H1 (cell line): ENCODE data around the gene ASMT. TPM values are rescaled to one million over a fixed set of nuclear protein-coding genes. Genes with fewer than 3 reads are reported as not detected.

ENCODE experiments used
- CTCF ChIA-PET: fragments of 300-600 bp; sonication (Branson Sonifier 250); formaldehyde crosslinking; loops from one replicate; lab custom pipeline; 2021; ENCODE audit not compliant: partially characterized antibody; lab: Charles Lee
- POLR2A ChIA-PET: fragments of 300-600 bp; sonication (Branson Sonifier 250); formaldehyde crosslinking; loops from one replicate; lab custom pipeline; 2021; ENCODE audit warnings: inconsistent platforms; ENCODE audit not compliant: partially characterized antibody; lab: Charles Lee
- DNase-seq, 2 experiments: peaks; one replicate each; pipeline versions ENCODE4 v3.0.0 to v3.0.0-alpha.2; 2010 to 2022; ENCODE audit warnings: low spot score in 2 of 2, low read depth in 1 of 2, mixed read lengths in 1 of 2
- FAIRE-seq: peaks from 2 replicates; lab custom pipeline; 2011; peaks lifted over from hg19 to GRCh38; lab: Jason Lieb, UNC
- H2AFZ ChIP-seq: 2 replicates; pipeline ENCODE4 v1.8.1; 2012; ENCODE audit warnings: low read length, inconsistent platforms
- H2AK5ac ChIP-seq: 2 replicates; pipeline ENCODE4 v1.6.1; 2013; ENCODE audit warnings: low read depth, low read length
- H2BK120ac ChIP-seq: replicated peaks from 2 replicates; pipeline ENCODE3; 2013; ENCODE audit warnings: low read depth, low read length, inconsistent platforms
- H2BK12ac ChIP-seq: 2 replicates; pipeline ENCODE4 v1.6.1; 2013; ENCODE audit warnings: low read depth, low read length
- H2BK15ac ChIP-seq: 2 replicates; pipeline ENCODE4 v1.6.1; 2013; ENCODE audit warnings: low read length
- H2BK20ac ChIP-seq: 2 replicates; pipeline ENCODE4 v1.6.1; 2013; ENCODE audit warnings: low read length
- H2BK5ac ChIP-seq: 2 replicates; pipeline ENCODE4 v1.6.1; 2013; ENCODE audit warnings: low read depth, low read length
- H3K14ac ChIP-seq: 2 replicates; pipeline ENCODE4 v1.6.1; 2013; ENCODE audit warnings: inconsistent platforms; ENCODE audit not compliant: insufficient read length
- H3K18ac ChIP-seq: 2 replicates; pipeline ENCODE4 v1.6.1; 2013; ENCODE audit warnings: low read length; ENCODE audit errors: extremely low read depth
- H3K23ac ChIP-seq: 2 replicates; pipeline ENCODE4 v1.6.1; 2013; ENCODE audit warnings: inconsistent platforms; ENCODE audit not compliant: insufficient read length
- H3K23me2 ChIP-seq: 2 replicates; pipeline ENCODE4 v1.6.1; 2013; ENCODE audit warnings: low read depth, low read length
- H3K27ac ChIP-seq: 2 replicates; pipeline ENCODE4 v1.6.1; 2011; ENCODE audit warnings: low read depth, low read length, inconsistent platforms
- H3K27me3 ChIP-seq, 4 experiments: replicated peaks in 1 of 4; 1 replicate in 1 of 4; 2 replicates in 3 of 4; pipeline versions ENCODE4 v1.6.1 to v1.8.1; 2011 to 2013; ENCODE audit warnings: low read length in 3 of 4, mild to moderate bottlenecking in 3 of 4, inconsistent platforms in 2 of 4, mixed read lengths in 2 of 4, moderate library complexity in 1 of 4; ENCODE audit not compliant: control insufficient read depth in 3 of 4, insufficient read depth in 3 of 4; ENCODE audit errors: extremely low read depth in 1 of 4
- H3K36me3 ChIP-seq, 4 experiments: 2 replicates each; pipeline versions ENCODE4 v1.6.1 to v1.8.1; 2011 to 2013; ENCODE audit warnings: mild to moderate bottlenecking in 4 of 4, low read length in 3 of 4, moderate library complexity in 2 of 4, control low read depth in 1 of 4, inconsistent platforms in 1 of 4; ENCODE audit not compliant: insufficient read depth in 4 of 4, control insufficient read depth in 2 of 4
- H3K4ac ChIP-seq: replicated peaks from 2 replicates; pipeline ENCODE3; 2013; ENCODE audit warnings: low read length, low read depth, mixed read lengths, inconsistent platforms; ENCODE audit not compliant: insufficient read length
- H3K4me1 ChIP-seq, 4 experiments: replicated peaks in 1 of 4; 1 replicate in 1 of 4; 2 replicates in 3 of 4; pipeline versions ENCODE4 v1.6.1 to v1.8.1; 2011 to 2013; ENCODE audit warnings: low read length in 3 of 4, inconsistent platforms in 2 of 4, mixed read lengths in 1 of 4; ENCODE audit not compliant: insufficient read depth in 4 of 4, control insufficient read depth in 3 of 4
- H3K4me2 ChIP-seq, 2 experiments: 2 replicates each; pipeline versions ENCODE4 v1.6.1 to v1.8.1; 2011 to 2013; ENCODE audit warnings: low read depth in 2 of 2, low read length in 2 of 2, control low read depth in 1 of 2, inconsistent platforms in 1 of 2, mild to moderate bottlenecking in 1 of 2; ENCODE audit not compliant: insufficient read depth in 1 of 2
- H3K4me3 ChIP-seq, 4 experiments: fragments of 200-600, 300-600 bp in 1 of 4; sonication (generic), shearing (Covaris generic), sonication (Bioruptor Twin) in 1 of 4; 2 replicates each; pipeline versions ENCODE4 v1.5.1 to v1.8.1; 2011 to 2016; ENCODE audit warnings: low read length in 4 of 4, low read depth in 3 of 4, control low read depth in 2 of 4, inconsistent platforms in 2 of 4, mild to moderate bottlenecking in 2 of 4, mixed read lengths in 1 of 4, moderate library complexity in 1 of 4; ENCODE audit not compliant: insufficient read depth in 2 of 4; ENCODE audit errors: extremely low read depth in 1 of 4
- H3K56ac ChIP-seq: replicated peaks from 2 replicates; pipeline ENCODE3; 2013; ENCODE audit warnings: low read depth, mild to moderate bottlenecking, mixed read lengths, low read length, inconsistent platforms; ENCODE audit not compliant: insufficient read length
- H3K79me1 ChIP-seq: 2 replicates; pipeline ENCODE4 v1.6.1; 2013; ENCODE audit warnings: low read depth, low read length, control low read depth
- H3K79me2 ChIP-seq, 2 experiments: 2 replicates each; pipeline versions ENCODE4 v1.6.1 to v1.8.1; 2012 to 2013; ENCODE audit warnings: low read length in 2 of 2, mild to moderate bottlenecking in 2 of 2, inconsistent platforms in 1 of 2; ENCODE audit not compliant: insufficient read depth in 2 of 2, control insufficient read depth in 1 of 2
- H3K9ac ChIP-seq, 4 experiments: replicated peaks in 1 of 4; 1 replicate in 1 of 4; 2 replicates in 3 of 4; pipeline versions ENCODE4 v1.6.1 to v1.8.1; 2011 to 2013; ENCODE audit warnings: low read depth in 3 of 4, low read length in 3 of 4, control low read depth in 2 of 4, mild to moderate bottlenecking in 2 of 4, moderate library complexity in 2 of 4, inconsistent platforms in 1 of 4; ENCODE audit errors: extremely low read depth in 1 of 4
- H3K9me3 ChIP-seq, 2 experiments: 2 replicates each; pipeline versions ENCODE4 v1.6.1 to v1.8.1; 2012 to 2013; ENCODE audit warnings: mild to moderate bottlenecking in 2 of 2, moderate library complexity in 2 of 2, control low read depth in 1 of 2, inconsistent platforms in 1 of 2, low read depth in 1 of 2, low read length in 1 of 2, mixed read lengths in 1 of 2; ENCODE audit not compliant: insufficient read depth in 2 of 2
- H4K20me1 ChIP-seq, 2 experiments: replicated peaks in 1 of 2; 2 replicates each; pipeline versions ENCODE3 to v1.8.1; 2011 to 2013; ENCODE audit warnings: inconsistent platforms in 2 of 2, low read length in 2 of 2, mild to moderate bottlenecking in 1 of 2; ENCODE audit not compliant: insufficient read depth in 2 of 2, control insufficient read depth in 1 of 2
- H4K5ac ChIP-seq: 2 replicates; pipeline ENCODE4 v1.6.1; 2013; ENCODE audit warnings: low read length, low read depth, mixed read lengths, inconsistent platforms; ENCODE audit not compliant: insufficient read length
- H4K8ac ChIP-seq: 2 replicates; pipeline ENCODE4 v1.8.0; 2013; ENCODE audit warnings: mild to moderate bottlenecking, moderate library complexity, low read length, inconsistent platforms; ENCODE audit not compliant: insufficient read depth; ENCODE audit errors: extremely low read depth
- H4K91ac ChIP-seq: replicated peaks from 2 replicates; pipeline ENCODE3; 2013; ENCODE audit warnings: low read length, mixed read lengths, inconsistent platforms; ENCODE audit not compliant: insufficient read length
- BRCA1 ChIP-seq: IDR thresholded peaks from 2 replicates; pipeline ENCODE4 v1.6.1; 2012; ENCODE audit warnings: low read depth, low read length, improper control_type of control experiment
- CHD2 ChIP-seq: IDR thresholded peaks from 2 replicates; pipeline ENCODE4 v1.6.1; 2012; ENCODE audit warnings: low read length, improper control_type of control experiment
- EP300 ChIP-seq, 2 experiments: IDR thresholded peaks; 1 replicate in 1 of 2; 2 replicates in 1 of 2; pipeline ENCODE4 v1.6.1; 2011 to 2012; ENCODE audit warnings: low read depth in 2 of 2, low read length in 2 of 2, mild to moderate bottlenecking in 2 of 2, borderline replicate concordance in 1 of 2, inconsistent platforms in 1 of 2, moderate library complexity in 1 of 2
- GABPA ChIP-seq: IDR thresholded peaks from 2 replicates; pipeline ENCODE4 v1.6.1; 2011; ENCODE audit warnings: mild to moderate bottlenecking, low read length, moderate library complexity, borderline replicate concordance; ENCODE audit not compliant: insufficient read depth
- HDAC2 ChIP-seq, 2 experiments: fragments of 300-600 bp in 1 of 2; sonication (generic) in 1 of 2; IDR thresholded peaks; 2 replicates each; pipeline ENCODE4 v1.6.1; 2011 to 2012; ENCODE audit warnings: low read depth in 2 of 2, low read length in 2 of 2, mild to moderate bottlenecking in 2 of 2, moderate library complexity in 2 of 2, borderline replicate concordance in 1 of 2, inconsistent platforms in 1 of 2
- HDAC6 ChIP-seq: IDR thresholded peaks from one replicate; pipeline ENCODE4 v1.7.1; 2012; ENCODE audit warnings: low read depth, mild to moderate bottlenecking, inconsistent platforms, low read length, moderate library complexity
- JUN ChIP-seq: IDR thresholded peaks from 2 replicates; pipeline ENCODE4 v1.6.1; 2011; ENCODE audit warnings: low read depth, mild to moderate bottlenecking, improper control_type of control experiment, low read length
- KDM4A ChIP-seq: IDR thresholded peaks from one replicate; pipeline ENCODE4 v1.7.1; 2012; ENCODE audit warnings: low read depth, mild to moderate bottlenecking, moderate library complexity, low read length, inconsistent platforms; ENCODE audit not compliant: severe bottlenecking
- MAX ChIP-seq: IDR thresholded peaks from 2 replicates; pipeline ENCODE4 v1.6.1; 2012; ENCODE audit warnings: inconsistent platforms
- POLR2AphosphoS5 ChIP-seq: IDR thresholded peaks from 2 replicates; pipeline ENCODE4 v1.6.1; 2011; ENCODE audit warnings: low read depth, low read length
- RFX5 ChIP-seq: IDR thresholded peaks from 2 replicates; pipeline ENCODE4 v1.6.1; 2011; ENCODE audit warnings: low read depth, low read length, improper control_type of control experiment, borderline replicate concordance
- RXRA ChIP-seq: IDR thresholded peaks from 2 replicates; pipeline ENCODE4 v1.6.1; 2011; ENCODE audit warnings: low read depth, mild to moderate bottlenecking, low read length, moderate library complexity; ENCODE audit not compliant: insufficient read depth
- TBP ChIP-seq: IDR thresholded peaks from 2 replicates; pipeline ENCODE4 v1.6.1; 2011; ENCODE audit warnings: low read depth, low read length, improper control_type of control experiment
- TCF12 ChIP-seq: IDR thresholded peaks from 2 replicates; pipeline ENCODE4 v1.6.1; 2011; ENCODE audit warnings: low read depth, mild to moderate bottlenecking, low read length
- TEAD4 ChIP-seq: IDR thresholded peaks from 2 replicates; pipeline ENCODE4 v1.6.1; 2012; ENCODE audit warnings: low read depth, low read length, inconsistent platforms, mixed read lengths
- WGBS, 2 experiments: shearing (Covaris generic) in 1 of 2; methylation state at CpG; one replicate each; pipeline versions ENCODE4 v1.1.6 to v1.1.7; 2013 to 2015; ENCODE audit warnings: low lambda C conversion rate in 2 of 2, mixed read lengths in 2 of 2, inconsistent platforms in 1 of 2, low coverage in 1 of 2, missing lambda C conversion rate in 1 of 2; ENCODE audit not compliant: insufficient replicate concordance in 2 of 2, insufficient coverage in 1 of 2, insufficient read length in 1 of 2; ENCODE audit errors: extremely low coverage in 1 of 2, missing lambda C conversion rate in 1 of 2; 5-methylcytosine and 5-hydroxymethylcytosine counted together
- polyA plus RNA-seq, 7 experiments: library from polyadenylated mRNA; depleted of rRNA in 3 of 7; stranded (reverse) in 5 of 7; unstranded in 2 of 7; fragments of >200 nt in 5 of 7; fragments of 200-250 nt in 2 of 7; gene quantifications; 1 replicate in 5 of 7; 2 replicates in 1 of 7; 4 replicates in 1 of 7; pipeline versions ENCODE4 v1.2.1 to v1.2.3, GENCODE V29; 2011 to 2013; ENCODE audit warnings: missing spikeins in 2 of 7, mixed read lengths in 2 of 7
- total RNA-seq: library from RNA; stranded (reverse); fragmentation: NEBNext Ultra II Directional; extraction: Animal tissue kit (Norgen Biotek cat#: 25700); gene quantifications from 2 replicates; pipeline ENCODE4 v1.2.1, GENCODE V29; 2021

ASMT gene
- total and polyA plus RNA-seq, 2 of the 8 experiments (the other 6 are each of a cell fraction or from before 2014, with no cell fraction given), result 1.5 to 3.1 TPM

- DNase-seq, result peak in 1 of 2 experiments; percentile 6
- H3K27ac ChIP-seq, result no peak overlapping the region
- H3K79me2 ChIP-seq, result no peaks in the 10 kb centered on the region
- TF ChIP-seq JUN (no peak), GABPA (no peak), EP300 (IDR thresholded peaks at IDR 0.05; ENCODE audit: borderline replicate concordance in 1 of 2, low read depth in 2 of 2, low read length in 2 of 2) (no peak), BRCA1 (no peak), CHD2 (no peak), TCF12 (no peak), HDAC2 (IDR thresholded peaks at IDR 0.05; ENCODE audit: borderline replicate concordance in 1 of 2, low read depth in 2 of 2, low read length in 2 of 2) (no peak), TEAD4 (no peak), HDAC6 (no peak), RXRA (no peak), TBP (no peak), RFX5 (no peak), KDM4A (no peak), POLR2AphosphoS5 (no peak), MAX (no peak)
Observed at GRCh38 chrX:1686642-1687041, 71.8 kb downstream of the ASMT start.

More at GRCh38 chrX:1686642-1687041, 71.8 kb downstream of the ASMT start:
- Histone ChIP-seq H3K4me1 (peaks cover 0 to 3% (median 0%) of the 10 kb centered on the region in 4 experiments; a peak in 3 of 7 replicates), H3K79me1 (no peaks in the 10 kb centered on the region), H3K23me2 (no peaks in the 10 kb centered on the region), H3K14ac (no peak overlapping the region), H2BK12ac (no peak overlapping the region), H2BK120ac (no peak overlapping the region), H3K4me2 (no peak overlapping the region), H3K27me3 (no peaks in the 10 kb centered on the region), H3K36me3 (no peaks in the 10 kb centered on the region), H4K5ac (no peak overlapping the region), H2AK5ac (no peak overlapping the region), H4K91ac (no peak overlapping the region), H4K20me1 (no peaks in the 10 kb centered on the region), H2BK5ac (no peak overlapping the region), H4K8ac (no peak overlapping the region), H2BK20ac (no peak overlapping the region), H3K18ac (no peak overlapping the region), H2AFZ (no peak overlapping the region), H3K56ac (no peak overlapping the region), H3K4me3 (no peak overlapping the region), H2BK15ac (no peak overlapping the region), H3K4ac (no peak overlapping the region), H3K23ac (no peak overlapping the region), H3K9me3 (no peaks in the 10 kb centered on the region), H3K9ac (no peak overlapping the region)
- ChIA-PET CTCF (no interaction called here), POLR2A (no interaction called here)
- WGBS, 2 experiments, result 85% methylated on average over 2 of the region's 2 CpGs; no CpG with 5 or more reads in 1 of the 2 experiments
- FAIRE-seq, result no peak
